BLaER1 treated with 17β-estradiol and CSF1 and Interleukin-3, amounts not matched to agents 10 nM and 100 nM (cell line): ENCODE measurements around the gene TCF12.
A peak's percentile ranks its signal among the peaks of the same experiment; 100 is the strongest.
"Not testable (repeated sequence)": the region's sequence is repeated elsewhere in the genome, so short reads cannot be mapped to it uniquely, and the experiment has no call there.

ENCODE experiments used
- H3K27ac ChIP-seq, 11 experiments: shearing (Covaris generic); formaldehyde crosslinking; 2 replicates each; pipeline ENCODE4 v1.8.1; 2022
- H3K27me3 ChIP-seq, 11 experiments: shearing (Covaris generic); formaldehyde crosslinking; 2 replicates each; pipeline ENCODE4 v1.8.1; 2022
- H3K36me3 ChIP-seq, 11 experiments: shearing (Covaris generic); formaldehyde crosslinking; 2 replicates each; pipeline ENCODE4 v1.8.1; 2022
- H3K4me1 ChIP-seq, 10 experiments: shearing (Covaris generic); formaldehyde crosslinking; 2 replicates each; pipeline ENCODE4 v1.8.1; 2022
- H3K4me2 ChIP-seq, 11 experiments: shearing (Covaris generic); formaldehyde crosslinking; 2 replicates each; pipeline ENCODE4 v1.8.1; 2022
- H3K4me3 ChIP-seq, 10 experiments: shearing (Covaris generic); formaldehyde crosslinking; 2 replicates each; pipeline ENCODE4 v1.8.1; 2022
- H3K9ac ChIP-seq, 11 experiments: shearing (Covaris generic); formaldehyde crosslinking; 2 replicates each; pipeline ENCODE4 v1.8.1; 2022
- H3K9me3 ChIP-seq, 11 experiments: shearing (Covaris generic); formaldehyde crosslinking; replicated peaks in 1 of 11; 2 replicates each; pipeline ENCODE4 v1.8.1; 2022
- H4K20me1 ChIP-seq, 11 experiments: shearing (Covaris generic); formaldehyde crosslinking; 2 replicates each; pipeline ENCODE4 v1.8.1; 2022
- Cebpa-rat ChIP-seq, 11 experiments: shearing (Covaris generic); IDR thresholded peaks; 2 replicates each; pipeline ENCODE4 v1.8.1; 2022

TCF12 gene

DNA sequence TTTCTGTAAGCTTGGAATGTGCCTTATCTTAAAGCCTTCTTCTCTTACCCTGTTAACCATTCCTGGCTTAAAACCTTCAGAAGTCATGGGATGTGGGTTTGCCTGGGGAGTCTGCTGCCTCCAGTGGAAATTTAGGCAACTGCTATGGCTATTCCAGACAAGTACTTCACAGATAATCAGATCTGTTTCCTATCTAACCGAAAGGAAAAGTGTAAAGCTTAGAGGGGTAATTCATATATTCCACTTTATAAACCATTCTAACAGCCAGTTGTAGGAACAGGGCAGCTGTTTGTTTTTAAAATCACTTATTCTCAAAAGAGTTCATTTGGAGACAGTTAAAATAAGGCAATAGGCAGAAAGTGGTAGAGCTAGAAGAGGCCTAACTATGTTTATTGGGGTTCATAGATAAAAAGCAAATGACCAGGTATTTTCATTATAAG lies 219.9 kb downstream of the TCF12 start:
- H3K4me1 ChIP-seq = peaks cover 23 to 77% (median 30%) of the 10 kb centered on the region in 10 experiments
- no peak for TF ChIP-seq Cebpa-rat (IDR thresholded peaks at IDR 0.05)
- H3K4me3 ChIP-seq = no peak overlapping the region
- H4K20me1 ChIP-seq = peaks cover 0 to 56% (median 0%) of the 10 kb centered on the region in 11 experiments; a peak in 7 of 22 replicates
- H3K27ac ChIP-seq = no peak overlapping the region
- H3K9ac ChIP-seq = no peak overlapping the region
- H3K36me3 ChIP-seq = peaks cover 0 to 7% (median 0%) of the 10 kb centered on the region in 11 experiments; a peak in 3 of 22 replicates
- H3K27me3 ChIP-seq = no peaks in the 10 kb centered on the region
- H3K4me2 ChIP-seq = peak overlapping the region in 2 of 11 experiments; percentile 87; a peak in 2 of 22 replicates
- H3K9me3 ChIP-seq = no peaks in the 10 kb centered on the region

DNA sequence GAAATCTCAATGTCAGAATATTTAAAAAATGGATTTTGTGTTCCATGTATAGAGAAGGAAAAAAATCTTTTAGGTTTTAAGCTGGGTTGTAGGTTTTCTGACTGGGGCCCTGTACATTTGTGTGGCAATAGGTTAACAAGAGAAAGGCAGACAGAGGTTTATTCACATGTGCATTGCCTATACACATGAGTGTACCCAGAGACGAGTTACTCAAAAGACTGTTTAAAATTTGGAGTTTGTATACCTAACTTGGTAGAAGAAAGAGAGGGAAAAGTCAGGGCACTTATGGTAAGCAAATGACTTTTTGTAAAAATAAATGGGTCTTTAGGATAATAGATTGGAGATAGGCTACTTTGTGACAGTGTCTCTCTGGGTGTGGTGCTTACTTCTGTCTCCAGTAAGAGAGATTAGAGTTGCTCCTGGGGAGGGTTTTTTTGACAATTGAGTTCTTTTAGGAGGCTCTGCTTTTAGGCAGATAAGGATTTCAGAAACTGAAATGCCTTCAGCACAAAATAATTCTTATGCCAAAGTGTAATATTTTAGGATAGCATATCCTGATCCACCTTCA lies 225.2 kb downstream of the TCF12 start:
- no peak overlapping the region for H3K9ac ChIP-seq
- H3K4me2 ChIP-seq = peak overlapping the region in 2 of 11 experiments; percentile 17 to 36; a peak in 1 of 22 replicates
- peaks cover 0 to 16% (median 7%) of the 10 kb centered on the region in 11 experiments; a peak in 9 of 22 replicates for H3K36me3 ChIP-seq
- H3K4me3 ChIP-seq = no peak overlapping the region
- H3K27me3 ChIP-seq = no peaks in the 10 kb centered on the region
- H3K4me1 ChIP-seq = peaks cover 0 to 59% (median 4%) of the 10 kb centered on the region in 10 experiments; a peak in 9 of 20 replicates
- H3K27ac ChIP-seq = no peak overlapping the region
- no peak for TF ChIP-seq Cebpa-rat (IDR thresholded peaks at IDR 0.05)
- peaks cover 0 to 7% (median 0%) of the 10 kb centered on the region in 11 experiments; a peak in 4 of 22 replicates for H3K9me3 ChIP-seq
- H4K20me1 ChIP-seq = peaks cover 0 to 81% (median 8%) of the 10 kb centered on the region in 11 experiments; a peak in 12 of 22 replicates

DNA sequence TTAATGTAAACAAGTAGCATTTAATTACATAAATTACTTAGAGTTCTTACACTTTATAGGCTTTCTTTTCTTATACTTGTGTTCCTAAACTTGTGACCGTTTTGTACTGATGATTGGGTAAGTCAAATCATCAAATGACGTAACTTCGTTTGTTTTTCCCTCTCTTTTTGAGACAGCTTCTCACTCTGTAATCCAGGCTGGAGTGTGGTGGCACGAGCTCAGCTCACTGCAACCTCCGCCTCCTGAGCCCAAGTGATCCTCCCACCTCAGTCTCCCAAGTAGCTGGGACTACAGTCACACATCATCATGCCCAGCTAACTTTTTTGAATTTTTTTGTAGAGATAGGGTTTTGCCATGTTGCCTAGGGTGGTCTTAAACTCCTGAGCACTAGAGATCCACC lies 226.0 kb downstream of the TCF12 start:
- H3K4me1 ChIP-seq = peaks cover 0 to 59% (median 4%) of the 10 kb centered on the region in 10 experiments; a peak in 9 of 20 replicates
- H3K27ac ChIP-seq = no peak overlapping the region
- no peak overlapping the region for H3K9ac ChIP-seq
- peaks cover 0 to 75% (median 8%) of the 10 kb centered on the region in 11 experiments; a peak in 12 of 22 replicates for H4K20me1 ChIP-seq
- H3K4me3 ChIP-seq = no peak overlapping the region
- H3K36me3 ChIP-seq = peaks cover 0 to 25% (median 9%) of the 10 kb centered on the region in 11 experiments; a peak in 16 of 22 replicates
- no peak for TF ChIP-seq Cebpa-rat (IDR thresholded peaks at IDR 0.05)
- no peaks in the 10 kb centered on the region for H3K27me3 ChIP-seq
- no peak overlapping the region for H3K4me2 ChIP-seq
- peaks cover 0 to 9% (median 5%) of the 10 kb centered on the region in 11 experiments; a peak in 10 of 22 replicates for H3K9me3 ChIP-seq

DNA sequence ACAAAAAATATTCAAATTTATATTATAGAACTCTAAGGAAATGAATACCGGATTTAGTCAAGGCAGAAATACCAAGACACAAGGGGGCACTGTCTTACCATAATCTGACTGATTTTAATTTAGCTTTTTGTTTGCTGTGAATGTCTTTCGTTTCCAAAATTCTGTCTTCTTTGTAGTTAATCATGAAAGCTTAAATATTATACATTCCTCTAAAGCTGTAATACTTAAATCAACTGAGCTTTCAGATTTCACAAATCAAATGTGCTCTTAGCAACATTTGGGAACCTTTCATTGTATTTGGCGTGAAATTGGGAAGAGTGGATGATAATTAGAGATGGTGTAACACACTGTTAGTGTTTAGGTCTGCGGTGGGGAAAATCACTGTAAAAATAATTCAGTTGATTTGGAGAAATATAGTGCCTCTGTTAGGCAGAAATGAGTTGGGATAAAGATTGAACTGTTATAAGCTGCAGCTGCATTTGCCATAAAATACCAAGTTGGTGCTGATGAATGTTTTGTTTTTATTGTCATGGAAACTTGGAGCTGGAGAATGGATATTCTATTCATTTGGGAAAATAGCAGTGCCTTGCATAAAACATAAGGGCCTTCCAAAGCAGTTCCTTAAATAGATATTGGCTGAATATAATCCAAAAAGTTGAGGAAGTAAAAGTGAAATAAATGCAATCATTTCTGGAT lies 228.2 kb downstream of the TCF12 start:
- no peak overlapping the region for H3K4me3 ChIP-seq
- no peak for TF ChIP-seq Cebpa-rat (IDR thresholded peaks at IDR 0.05)

DNA sequence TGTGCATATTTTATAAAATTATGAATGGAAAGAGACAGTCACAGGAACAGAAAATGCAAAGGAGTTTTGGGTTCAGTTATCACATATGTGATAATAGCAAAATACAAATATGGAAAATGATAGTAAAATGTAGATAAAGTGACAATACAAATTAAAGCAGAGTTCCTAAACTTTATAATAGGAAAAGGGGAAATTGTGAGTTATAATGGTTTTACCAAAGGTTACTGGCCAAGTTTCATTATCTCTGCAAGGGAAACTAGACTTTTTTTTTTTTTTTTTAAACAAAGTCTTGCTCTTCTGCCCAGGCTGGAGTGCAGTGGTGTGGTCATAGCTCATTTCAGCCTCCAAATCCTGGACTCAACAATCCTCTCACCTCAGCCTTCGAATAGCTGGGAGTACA lies 229.2 kb downstream of the TCF12 start:
- no peaks in the 10 kb centered on the region for H3K27me3 ChIP-seq
- H4K20me1 ChIP-seq = peaks cover 0 to 55% (median 8%) of the 10 kb centered on the region in 11 experiments; a peak in 12 of 22 replicates
- H3K4me1 ChIP-seq = peaks cover 0 to 64% (median 4%) of the 10 kb centered on the region in 10 experiments; a peak in 9 of 20 replicates
- peak overlapping the region in 2 of 11 experiments; percentile 52 to 61; a peak in 5 of 22 replicates for H3K4me2 ChIP-seq
- no peak for TF ChIP-seq Cebpa-rat (IDR thresholded peaks at IDR 0.05)
- peaks cover 26 to 48% (median 38%) of the 10 kb centered on the region in 11 experiments for H3K36me3 ChIP-seq
- no peak overlapping the region for H3K9ac ChIP-seq
- peaks cover 26 to 40% (median 35%) of the 10 kb centered on the region in 11 experiments for H3K9me3 ChIP-seq
- H3K27ac ChIP-seq = no peak overlapping the region; a peak in 1 of 22 replicates
- no peak overlapping the region for H3K4me3 ChIP-seq

More for the DNA sequence above, 228.2 kb downstream of the TCF12 start:
- no peak overlapping the region for H3K9ac ChIP-seq
- H3K27ac ChIP-seq = peak overlapping the region in 3 of 11 experiments; percentile 26 to 51 (median 27); a peak in 4 of 22 replicates
- peaks cover 0 to 61% (median 8%) of the 10 kb centered on the region in 11 experiments; a peak in 12 of 22 replicates for H4K20me1 ChIP-seq
- peaks cover 16 to 30% (median 25%) of the 10 kb centered on the region in 11 experiments for H3K9me3 ChIP-seq
- H3K36me3 ChIP-seq = peaks cover 16 to 41% (median 28%) of the 10 kb centered on the region in 11 experiments
- peaks cover 0 to 56% (median 4%) of the 10 kb centered on the region in 10 experiments; a peak in 9 of 20 replicates for H3K4me1 ChIP-seq
- H3K27me3 ChIP-seq = no peaks in the 10 kb centered on the region
- peak overlapping the region in 3 of 11 experiments; percentile 49 to 78 (median 52); a peak in 7 of 22 replicates for H3K4me2 ChIP-seq

DNA sequence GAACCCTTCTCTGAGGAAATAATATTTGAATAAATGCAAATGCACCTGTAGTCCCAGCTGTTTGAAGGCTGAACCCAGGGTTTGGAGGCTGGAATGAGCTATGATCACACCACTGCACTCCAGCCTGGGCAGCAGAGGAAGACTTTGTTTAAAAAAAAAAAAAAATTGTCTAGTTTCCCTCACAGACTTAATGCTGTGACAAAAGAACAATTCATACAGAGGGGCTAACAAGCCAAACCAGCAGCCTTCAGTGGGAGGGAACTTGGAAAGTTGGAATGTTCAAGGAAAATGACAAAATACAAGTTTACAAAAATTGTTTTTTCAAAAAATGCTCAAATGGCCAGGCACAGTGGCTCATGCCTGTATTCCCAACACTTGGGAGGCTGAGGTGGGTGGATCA lies 229.8 kb downstream of the TCF12 start:
- Histone ChIP-seq H3K27ac (no peak overlapping the region), H3K9me3 (peaks cover 29 to 46% (median 39%) of the 10 kb centered on the region in 11 experiments)

GRCh38 chr15:57149196-57149595 lies 230.8 kb downstream of the TCF12 start:
- H3K9me3 ChIP-seq = peaks cover 29 to 50% (median 39%) of the 10 kb centered on the region in 11 experiments
- no peak overlapping the region for H3K9ac ChIP-seq
- peaks cover 0 to 64% (median 12%) of the 10 kb centered on the region in 10 experiments; a peak in 11 of 20 replicates for H3K4me1 ChIP-seq
- peaks cover 26 to 63% (median 44%) of the 10 kb centered on the region in 11 experiments for H3K36me3 ChIP-seq
- H3K27me3 ChIP-seq = no peaks in the 10 kb centered on the region
- H3K27ac ChIP-seq = no peak overlapping the region
- H3K4me2 ChIP-seq = peak overlapping the region in 2 of 11 experiments; percentile 44 to 61; a peak in 2 of 22 replicates
- H3K4me3 ChIP-seq = no peak overlapping the region
- peaks cover 0 to 40% (median 5%) of the 10 kb centered on the region in 11 experiments; a peak in 12 of 22 replicates for H4K20me1 ChIP-seq
- TF ChIP-seq Cebpa-rat (IDR thresholded peaks at IDR 0.05) = no peak

More for the DNA sequence above, 229.8 kb downstream of the TCF12 start:
- peak overlapping the region in 2 of 11 experiments; percentile 52 to 61; a peak in 3 of 22 replicates for H3K4me2 ChIP-seq
- no peak overlapping the region for H3K9ac ChIP-seq
- H3K36me3 ChIP-seq = peaks cover 26 to 53% (median 43%) of the 10 kb centered on the region in 11 experiments
- no peaks in the 10 kb centered on the region for H3K27me3 ChIP-seq
- H4K20me1 ChIP-seq = peaks cover 0 to 49% (median 8%) of the 10 kb centered on the region in 11 experiments; a peak in 12 of 22 replicates
- H3K4me3 ChIP-seq = no peak overlapping the region
- no peak for TF ChIP-seq Cebpa-rat (IDR thresholded peaks at IDR 0.05)
- peaks cover 0 to 64% (median 7%) of the 10 kb centered on the region in 10 experiments; a peak in 11 of 20 replicates for H3K4me1 ChIP-seq

DNA sequence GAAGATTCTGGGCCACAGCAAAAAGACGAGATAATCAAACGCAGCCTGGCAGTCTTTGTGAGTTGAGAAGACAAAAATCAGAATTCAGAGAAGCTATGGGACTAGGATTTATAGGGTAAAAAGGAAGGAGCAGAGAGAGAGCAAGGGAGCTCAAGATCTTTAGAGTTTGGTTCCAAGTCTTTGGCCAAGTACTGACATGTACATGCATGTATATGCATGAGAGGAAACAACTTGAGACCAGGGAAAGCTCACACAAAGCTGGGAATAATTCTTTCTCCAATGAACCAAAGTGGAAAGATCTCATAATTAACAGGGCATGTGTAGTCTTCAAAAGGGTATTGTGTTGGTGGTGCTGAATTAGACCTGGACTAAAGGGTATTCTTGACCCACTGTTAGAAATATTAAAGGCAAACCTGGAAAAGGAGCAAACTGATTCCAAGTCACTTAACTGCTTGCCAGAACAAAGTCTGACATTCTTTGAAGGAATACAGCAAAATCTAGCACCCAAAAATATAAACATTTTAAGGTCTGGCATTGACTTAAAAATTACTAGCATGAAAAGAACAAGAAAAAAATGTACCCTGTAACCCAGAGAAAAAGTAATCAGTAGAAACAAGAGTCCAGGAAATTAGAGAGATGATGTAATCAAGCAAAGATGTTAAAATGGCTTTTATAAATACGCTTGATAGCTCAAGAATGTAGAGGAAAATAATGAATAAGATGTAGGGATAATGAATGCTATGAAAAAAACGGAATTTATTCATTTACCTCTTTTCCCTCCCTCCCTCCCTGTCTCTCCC lies 231.8 kb downstream of the TCF12 start:
- H3K27me3 ChIP-seq = no peaks in the 10 kb centered on the region
- H3K9me3 ChIP-seq = peaks cover 29 to 50% (median 39%) of the 10 kb centered on the region in 11 experiments
- peaks cover 28 to 70% (median 49%) of the 10 kb centered on the region in 11 experiments for H3K36me3 ChIP-seq
- H4K20me1 ChIP-seq = peaks cover 0 to 30% (median 4%) of the 10 kb centered on the region in 11 experiments; a peak in 12 of 22 replicates
- H3K27ac ChIP-seq = no peak overlapping the region
- H3K4me2 ChIP-seq = no peak overlapping the region
- H3K9ac ChIP-seq = no peak overlapping the region
- no peak overlapping the region for H3K4me3 ChIP-seq
- H3K4me1 ChIP-seq = peaks cover 0 to 63% (median 12%) of the 10 kb centered on the region in 10 experiments; a peak in 11 of 20 replicates
- TF ChIP-seq Cebpa-rat (IDR thresholded peaks at IDR 0.05) = no peak

GRCh38 chr15:57150866-57151203 lies 232.4 kb downstream of the TCF12 start:
- H3K27me3 ChIP-seq, H3K4me3 ChIP-seq, H3K9ac ChIP-seq, H3K4me2 ChIP-seq, H3K27ac ChIP-seq: not testable (repeated sequence)
- Histone ChIP-seq H3K9me3 (peaks cover 29 to 50% (median 39%) of the 10 kb centered on the region in 11 experiments), H3K36me3 (peaks cover 32 to 76% (median 49%) of the 10 kb centered on the region in 11 experiments), H4K20me1 (peaks cover 0 to 24% (median 4%) of the 10 kb centered on the region in 11 experiments; a peak in 12 of 22 replicates), H3K4me1 (peaks cover 0 to 63% (median 12%) of the 10 kb centered on the region in 10 experiments; a peak in 11 of 20 replicates)
